H9 (cell line): ENCODE results near the gene ARIH1. TPM values are rescaled to one million over a fixed set of nuclear protein-coding genes. Genes with fewer than 3 reads are reported as not detected.

Source experiments
- DNase-seq: peaks from one replicate; pipeline ENCODE4 v3.0.0-alpha.2; 2017
- H2AFZ ChIP-seq: one replicate; pipeline ENCODE4 v1.6.1; 2013; ENCODE audit warnings: mild to moderate bottlenecking, low read length, control low read depth, moderate library complexity
- H2AK5ac ChIP-seq: 2 replicates; pipeline ENCODE4 v1.6.1; 2013; ENCODE audit warnings: low read length, control low read depth, mixed read lengths; ENCODE audit not compliant: insufficient read length
- H2BK120ac ChIP-seq: one replicate; pipeline ENCODE4 v1.6.1; 2013; ENCODE audit warnings: low read depth, mild to moderate bottlenecking, low read length, control low read depth, inconsistent platforms; ENCODE audit not compliant: poor library complexity, severe bottlenecking
- H2BK12ac ChIP-seq: 2 replicates; pipeline ENCODE4 v1.6.1; 2013; ENCODE audit warnings: low read length, control low read depth, mixed read lengths, low read depth; ENCODE audit not compliant: insufficient read length
- H2BK15ac ChIP-seq: 2 replicates; pipeline ENCODE4 v1.6.1; 2013; ENCODE audit warnings: low read depth, low read length, control low read depth
- H2BK20ac ChIP-seq: one replicate; pipeline ENCODE4 v1.6.1; 2013; ENCODE audit warnings: low read depth, mild to moderate bottlenecking, low read length, control low read depth, inconsistent platforms; ENCODE audit not compliant: poor library complexity, severe bottlenecking
- H2BK5ac ChIP-seq: 2 replicates; pipeline ENCODE4 v1.6.1; 2013; ENCODE audit warnings: low read length, control low read depth, mixed read lengths; ENCODE audit not compliant: insufficient read length
- H3K14ac ChIP-seq: 2 replicates; pipeline ENCODE4 v1.6.1; 2013; ENCODE audit warnings: low read length, control low read depth; ENCODE audit not compliant: insufficient read depth
- H3K18ac ChIP-seq: 2 replicates; pipeline ENCODE4 v1.6.1; 2013; ENCODE audit warnings: low read depth, mild to moderate bottlenecking, mixed read lengths, low read length, control low read depth; ENCODE audit not compliant: insufficient read length
- H3K23ac ChIP-seq: 2 replicates; pipeline ENCODE4 v1.6.1; 2013; ENCODE audit warnings: low read length, control low read depth, mixed read lengths, low read depth; ENCODE audit not compliant: insufficient read length
- H3K23me2 ChIP-seq: 2 replicates; pipeline ENCODE4 v1.6.1; 2013; ENCODE audit warnings: low read depth, mild to moderate bottlenecking, mixed read lengths, low read length, control low read depth; ENCODE audit not compliant: insufficient read length, poor library complexity, severe bottlenecking
- H3K27ac ChIP-seq: 2 replicates; pipeline ENCODE4 v1.5.1; 2013; ENCODE audit warnings: low read length, control low read depth, mixed read lengths, low read depth; ENCODE audit not compliant: insufficient read length
- H3K27me3 ChIP-seq: 2 replicates; pipeline ENCODE4 v1.6.1; 2013; ENCODE audit warnings: low read length, control low read depth, inconsistent platforms; ENCODE audit not compliant: insufficient read depth
- H3K4ac ChIP-seq: 2 replicates; pipeline ENCODE4 v1.6.1; 2013; ENCODE audit warnings: low read depth, mild to moderate bottlenecking, control low read depth, inconsistent platforms, low read length, moderate library complexity
- H3K4me1 ChIP-seq: 2 replicates; pipeline ENCODE4 v1.6.1; 2013; ENCODE audit warnings: low read length, control low read depth, inconsistent platforms; ENCODE audit not compliant: insufficient read depth
- H3K4me2 ChIP-seq: 2 replicates; pipeline ENCODE4 v1.6.1; 2013; ENCODE audit warnings: low read length, control low read depth, mixed read lengths; ENCODE audit not compliant: insufficient read length, insufficient read depth
- H3K56ac ChIP-seq: 2 replicates; pipeline ENCODE4 v1.6.1; 2013; ENCODE audit warnings: low read depth, mild to moderate bottlenecking, mixed read lengths, low read length, control low read depth; ENCODE audit not compliant: insufficient read length
- H3K79me1 ChIP-seq: 2 replicates; pipeline ENCODE4 v1.6.1; 2013; ENCODE audit warnings: low read depth, mild to moderate bottlenecking, moderate library complexity, low read length, control low read depth, inconsistent platforms; ENCODE audit not compliant: insufficient read depth, poor library complexity, severe bottlenecking
- H3K79me2 ChIP-seq: 2 replicates; pipeline ENCODE4 v1.6.1; 2013; ENCODE audit warnings: low read length, control low read depth, inconsistent platforms; ENCODE audit not compliant: insufficient read depth
- H3K9ac ChIP-seq: 2 replicates; pipeline ENCODE4 v1.6.1; 2013; ENCODE audit warnings: low read length, control low read depth, mixed read lengths; ENCODE audit not compliant: insufficient read length; ENCODE audit errors: extremely low read depth
- H3K9me3 ChIP-seq: one replicate; pipeline ENCODE4 v1.6.1; 2013; ENCODE audit warnings: low read depth, low read length, inconsistent platforms; ENCODE audit not compliant: control insufficient read depth
- H3T11ph ChIP-seq: one replicate; pipeline ENCODE4 v1.6.1; 2013; ENCODE audit warnings: mild to moderate bottlenecking, low read length, control low read depth, inconsistent platforms
- H4K20me1 ChIP-seq: one replicate; pipeline ENCODE4 v1.6.1; 2013; ENCODE audit not compliant: control insufficient read depth, insufficient read length, insufficient read depth
- H4K5ac ChIP-seq: 2 replicates; pipeline ENCODE4 v1.6.1; 2013; ENCODE audit warnings: low read depth, mild to moderate bottlenecking, mixed read lengths, low read length, control low read depth; ENCODE audit not compliant: insufficient read length
- H4K8ac ChIP-seq: replicated peaks from 2 replicates; pipeline ENCODE4 v1.6.1; 2013; ENCODE audit warnings: low read length, control low read depth, mixed read lengths, low read depth; ENCODE audit not compliant: insufficient read length
- H4K91ac ChIP-seq: 2 replicates; pipeline ENCODE4 v1.6.1; 2013; ENCODE audit warnings: low read depth, mild to moderate bottlenecking, moderate library complexity, mixed read lengths, low read length, control low read depth; ENCODE audit not compliant: insufficient read length
- H3K27ac Mint-ChIP-seq, 3 experiments: 2 replicates in 2 of 3; 3 replicates in 1 of 3; pipeline ENCODE4 v1.8.0; 2020 to 2021; ENCODE audit warnings: mixed read lengths in 3 of 3, mild to moderate bottlenecking in 1 of 3, moderate library complexity in 1 of 3
- H3K27me3 Mint-ChIP-seq: 2 replicates; pipeline ENCODE4 v1.8.0; 2021; ENCODE audit warnings: low read depth, mild to moderate bottlenecking, moderate library complexity, mixed read lengths
- H3K36me3 Mint-ChIP-seq, 3 experiments: 2 replicates in 2 of 3; 3 replicates in 1 of 3; pipeline ENCODE4 v1.8.0; 2020 to 2021; ENCODE audit warnings: low read depth in 3 of 3, mixed read lengths in 3 of 3; ENCODE audit not compliant: insufficient read depth in 1 of 3
- H3K4me1 Mint-ChIP-seq, 2 experiments: 2 replicates each; pipeline ENCODE4 v1.8.0; 2020; ENCODE audit warnings: mixed read lengths in 2 of 2
- H3K4me3 Mint-ChIP-seq, 2 experiments: 2 replicates in 1 of 2; 3 replicates in 1 of 2; pipeline ENCODE4 v1.8.0; 2020 to 2021; ENCODE audit warnings: mild to moderate bottlenecking in 2 of 2, mixed read lengths in 2 of 2, moderate library complexity in 1 of 2
- H3K9me3 Mint-ChIP-seq, 2 experiments: 2 replicates in 1 of 2; 3 replicates in 1 of 2; pipeline ENCODE4 v1.8.0; 2020; ENCODE audit warnings: mild to moderate bottlenecking in 2 of 2, mixed read lengths in 2 of 2, moderate library complexity in 1 of 2
- total RNA-seq: library from RNA; stranded (reverse); gene quantifications from 2 replicates; pipeline ENCODE4 v1.2.1, GENCODE V29; 2021
- TF ChIP-seq, protein P1 (sequence below): fragments of 200-600 bp; sonication (generic); conservative IDR thresholded peaks from 3 replicates; pipeline ENCODE4 v1.8.0; 2021; ENCODE audit warnings: antibody characterized with exemption, mild to moderate bottlenecking

The ARIH1 gene
- total RNA-seq, 1 experiment from 2014 or later: 158 TPM

DNA sequence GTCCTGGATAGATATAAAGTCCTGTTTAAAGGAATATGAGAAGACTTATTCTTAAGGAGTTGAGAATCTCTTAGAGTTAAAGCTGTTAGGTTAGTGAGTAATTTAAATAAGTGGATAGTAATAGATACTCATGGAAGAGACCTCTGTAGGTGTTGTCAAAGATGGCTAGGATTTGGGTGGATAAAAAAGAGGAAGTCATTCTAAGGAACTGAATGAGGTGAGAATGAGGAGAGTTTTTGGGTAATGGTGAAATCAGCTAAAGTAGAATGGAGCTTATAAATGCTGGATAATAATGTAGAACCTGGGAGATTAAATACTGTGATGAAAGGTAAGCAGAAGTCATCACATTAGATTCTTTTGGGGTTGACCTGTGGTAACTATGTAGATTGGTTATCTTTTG, 8.1 kb downstream of the ARIH1 start:
- Histone ChIP-seq H2BK12ac (no peak overlapping the region), H3K9ac (no peak overlapping the region), H3K4me2 (no peak overlapping the region), H2BK5ac (no peak overlapping the region), H4K91ac (no peak overlapping the region), H3K79me1 (peaks cover 6% of the 10 kb centered on the region), H3K23me2 (no peaks in the 10 kb centered on the region), H3K4ac (no peak overlapping the region), H3T11ph (no peak overlapping the region), H3K27me3 (no peaks in the 10 kb centered on the region), H2AFZ (no peak overlapping the region), H2AK5ac (no peak overlapping the region), H3K27ac (no peak overlapping the region), H2BK120ac (no peak overlapping the region), H4K8ac (no peak overlapping the region), H3K4me1 (no peaks in the 10 kb centered on the region; the same call in 1 of the 2 replicates), H3K56ac (no peak overlapping the region), H2BK15ac (no peak overlapping the region), H4K20me1 (no peaks in the 10 kb centered on the region), H2BK20ac (no peak overlapping the region), H3K18ac (no peak overlapping the region), H4K5ac (no peak overlapping the region), H3K9me3 (no peaks in the 10 kb centered on the region), H3K79me2 (peaks cover 58% of the 10 kb centered on the region; the same call in 1 of the 2 replicates), H3K23ac (no peak overlapping the region), H3K14ac (no peak overlapping the region)
- Mint-ChIP-seq H3K4me1 (peaks cover 10% of the 10 kb centered on the region in 2 experiments), H3K27ac (no peak overlapping the region), H3K9me3 (no peaks in the 10 kb centered on the region), H3K4me3 (no peak overlapping the region), H3K27me3 (no peaks in the 10 kb centered on the region), H3K36me3 (peaks cover 18 to 38% (median 34%) of the 10 kb centered on the region in 3 experiments)
- TF ChIP-seq, protein P1, sequence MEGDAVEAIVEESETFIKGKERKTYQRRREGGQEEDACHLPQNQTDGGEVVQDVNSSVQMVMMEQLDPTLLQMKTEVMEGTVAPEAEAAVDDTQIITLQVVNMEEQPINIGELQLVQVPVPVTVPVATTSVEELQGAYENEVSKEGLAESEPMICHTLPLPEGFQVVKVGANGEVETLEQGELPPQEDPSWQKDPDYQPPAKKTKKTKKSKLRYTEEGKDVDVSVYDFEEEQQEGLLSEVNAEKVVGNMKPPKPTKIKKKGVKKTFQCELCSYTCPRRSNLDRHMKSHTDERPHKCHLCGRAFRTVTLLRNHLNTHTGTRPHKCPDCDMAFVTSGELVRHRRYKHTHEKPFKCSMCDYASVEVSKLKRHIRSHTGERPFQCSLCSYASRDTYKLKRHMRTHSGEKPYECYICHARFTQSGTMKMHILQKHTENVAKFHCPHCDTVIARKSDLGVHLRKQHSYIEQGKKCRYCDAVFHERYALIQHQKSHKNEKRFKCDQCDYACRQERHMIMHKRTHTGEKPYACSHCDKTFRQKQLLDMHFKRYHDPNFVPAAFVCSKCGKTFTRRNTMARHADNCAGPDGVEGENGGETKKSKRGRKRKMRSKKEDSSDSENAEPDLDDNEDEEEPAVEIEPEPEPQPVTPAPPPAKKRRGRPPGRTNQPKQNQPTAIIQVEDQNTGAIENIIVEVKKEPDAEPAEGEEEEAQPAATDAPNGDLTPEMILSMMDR: no peak
- DNase-seq: no peak
